Activated CD4-positive, alpha-beta T cell treated with anti-CD3 and anti-CD28 coated beads for 4 hours (primary cell): Measurements from ENCODE around the gene TTL.

Source experiments
- DNase-seq, 2 donors: peaks; one replicate each; pipeline ENCODE4 v3.0.0-alpha.2; 2020

The TTL gene

GRCh38 chr2:112584891-112585250 is 102.9 kb downstream of the TTL start:
- no peak for DNase-seq

DNA sequence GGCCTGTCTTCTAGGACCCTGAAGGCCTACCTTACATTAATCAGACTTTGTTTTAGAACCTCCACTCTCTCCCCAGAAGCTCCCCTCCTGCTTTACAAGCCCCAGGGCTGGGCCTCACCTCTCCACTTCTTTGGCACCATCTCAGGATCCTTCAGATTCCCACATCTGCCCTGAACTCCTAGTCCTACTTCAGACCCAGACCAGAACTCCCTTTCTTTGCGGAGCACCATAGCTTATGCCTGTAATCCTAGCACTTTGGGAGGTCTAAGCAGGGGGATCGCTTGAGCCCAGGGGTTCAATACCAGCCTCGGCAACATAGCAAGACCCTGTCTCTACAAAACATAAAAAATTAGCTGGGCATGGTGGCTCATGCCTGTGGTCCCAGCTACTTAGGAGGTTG is 103.4 kb downstream of the TTL start:
- no peak for DNase-seq

DNA sequence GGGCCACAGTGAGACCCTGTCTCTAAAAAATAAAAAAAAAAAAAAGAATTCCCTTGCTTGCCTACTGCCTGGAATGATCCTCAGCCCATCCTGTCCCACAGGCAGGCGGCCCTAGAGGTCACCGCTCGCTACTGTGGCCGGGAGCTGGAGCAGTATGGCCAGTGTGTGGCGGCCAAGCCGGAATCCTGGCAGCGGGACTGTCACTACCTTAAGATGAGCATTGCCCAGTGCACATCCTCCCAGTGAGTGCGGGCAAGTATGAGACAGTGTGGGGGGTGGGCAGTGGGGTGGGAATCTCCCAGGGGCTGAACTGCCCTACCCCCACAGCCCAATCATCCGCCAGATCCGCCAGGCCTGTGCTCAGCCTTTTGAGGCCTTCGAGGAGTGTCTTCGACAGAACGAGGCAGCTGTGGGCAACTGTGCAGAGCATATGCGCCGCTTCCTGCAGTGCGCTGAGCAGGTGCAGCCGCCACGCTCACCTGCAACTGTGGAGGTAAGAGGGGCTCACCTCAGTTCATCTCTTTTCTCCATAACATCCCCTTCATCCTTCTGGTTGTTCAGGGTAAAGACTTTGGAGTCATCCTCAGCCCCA is 104.0 kb downstream of the TTL start:
- no peak for DNase-seq

DNA sequence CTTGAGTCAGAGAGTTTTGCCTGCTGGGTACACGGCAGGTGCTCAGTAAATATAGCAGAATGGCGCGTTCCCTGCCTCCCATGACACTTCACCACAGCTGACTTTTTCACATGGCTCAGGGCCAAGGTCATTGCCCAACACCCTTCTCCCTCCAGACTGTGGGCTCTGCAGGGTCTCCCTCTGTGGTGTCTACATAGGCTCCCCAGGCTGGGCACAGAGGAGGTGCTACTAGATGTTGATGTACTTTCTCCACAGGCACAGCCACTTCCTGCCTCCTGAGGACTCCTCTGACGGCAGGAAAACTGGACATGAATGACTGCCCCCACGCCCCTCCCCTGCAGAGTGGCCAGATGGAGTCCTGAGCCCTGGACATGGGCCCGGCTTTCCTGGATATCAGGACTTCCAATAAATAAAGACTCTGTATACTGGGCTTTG is 106.7 kb downstream of the TTL start:
- no peak for DNase-seq
